ENCODE measurements around the gene PCBP3. TPM values are rescaled to one million over a fixed set of nuclear protein-coding genes. Genes with fewer than 3 reads are reported as not detected.

Gene PCBP3
- polyA plus RNA-seq, 1 donor (not counting 4 experiments of a cell fraction or from before 2014, with no cell fraction given) = 0.25 TPM

- Histone ChIP-seq H3K36me3 (ENCODE audit: control insufficient read depth in 2 of 2, extremely low read depth in 1 of 2, insufficient read depth in 2 of 2, low read length in 2 of 2) (no peaks in the 10 kb centered on the region), H3K9me3 (ENCODE audit: control insufficient read depth, low read depth, low read length) (no peaks in the 10 kb centered on the region), H3K4me3 (ENCODE audit: control insufficient read depth in 2 of 3, extremely low read depth in 1 of 3, insufficient read depth in 2 of 3, low read depth in 1 of 3, low read length in 3 of 3) (no peak overlapping the region), H4K20me1 (ENCODE audit: control insufficient read depth, extremely low read depth, insufficient read depth, low read length) (no peaks in the 10 kb centered on the region), H3K27ac (ENCODE audit: control insufficient read depth, insufficient read depth, low read length) (no peak overlapping the region), H3K9me1 (ENCODE audit: control insufficient read depth, extremely low read depth, insufficient read depth, low read length) (no peaks in the 10 kb centered on the region), H3K4me1 (ENCODE audit: control insufficient read depth, extremely low read depth, insufficient read depth, low read length) (no peaks in the 10 kb centered on the region), H3K27me3 (ENCODE audit: control insufficient read depth, extremely low read depth, insufficient read depth, low read length) (no peaks in the 10 kb centered on the region), H3K9ac (ENCODE audit: control insufficient read depth, extremely low read depth, insufficient read depth, low read length) (no peak overlapping the region), H3K79me2 (ENCODE audit: control insufficient read depth, insufficient read depth, low read length) (no peaks in the 10 kb centered on the region), H2AFZ (ENCODE audit: control insufficient read depth, low read length) (no peak overlapping the region), H3K4me2 (ENCODE audit: control insufficient read depth, extremely low read depth, insufficient read depth, low read depth, low read length) (no peak overlapping the region)
- dilution Hi-C loops (cut with MboI; ENCODE audit: extremely low pct_ligation_motif_present, low sequenced_read_pairs) = no loop called here
- TF ChIP-seq EZH2 (IDR thresholded peaks at IDR 0.05; ENCODE audit: low read length) (no peak), CTCF (optimal IDR thresholded peaks at IDR 0.05 in 1 of 3, IDR thresholded peaks at IDR 0.05 in 1 of 3, conservative IDR thresholded peaks at IDR 0.05 in 1 of 3; ENCODE audit: extremely low read depth in 1 of 3, insufficient read depth in 2 of 3, low read length in 3 of 3) (no peak)
- FAIRE-seq = no peak
- DNase-seq (ENCODE audit: low read depth, low spot score) = no peak
Observed at GRCh38 chr21:45769294-45769693, 125.8 kb downstream of the PCBP3 start.

- Histone ChIP-seq H2AFZ (ENCODE audit: control insufficient read depth, low read length) (no peak overlapping the region), H3K79me2 (ENCODE audit: control insufficient read depth, insufficient read depth, low read length) (no peaks in the 10 kb centered on the region), H3K9me1 (ENCODE audit: control insufficient read depth, extremely low read depth, insufficient read depth, low read length) (no peaks in the 10 kb centered on the region), H3K4me2 (ENCODE audit: control insufficient read depth, extremely low read depth, insufficient read depth, low read depth, low read length) (no peak overlapping the region), H3K9ac (ENCODE audit: control insufficient read depth, extremely low read depth, insufficient read depth, low read length) (no peak overlapping the region), H3K4me3 (ENCODE audit: control insufficient read depth in 2 of 3, extremely low read depth in 1 of 3, insufficient read depth in 2 of 3, low read depth in 1 of 3, low read length in 3 of 3) (no peak overlapping the region), H3K27ac (ENCODE audit: control insufficient read depth, insufficient read depth, low read length) (no peak overlapping the region), H3K36me3 (ENCODE audit: control insufficient read depth in 2 of 2, extremely low read depth in 1 of 2, insufficient read depth in 2 of 2, low read length in 2 of 2) (no peaks in the 10 kb centered on the region), H4K20me1 (ENCODE audit: control insufficient read depth, extremely low read depth, insufficient read depth, low read length) (no peaks in the 10 kb centered on the region), H3K9me3 (ENCODE audit: control insufficient read depth, low read depth, low read length) (no peaks in the 10 kb centered on the region), H3K4me1 (ENCODE audit: control insufficient read depth, extremely low read depth, insufficient read depth, low read length) (no peaks in the 10 kb centered on the region), H3K27me3 (ENCODE audit: control insufficient read depth, extremely low read depth, insufficient read depth, low read length) (no peaks in the 10 kb centered on the region)
- no peak for TF ChIP-seq EZH2 (IDR thresholded peaks at IDR 0.05; ENCODE audit: low read length)
- no peak for TF ChIP-seq CTCF (optimal IDR thresholded peaks at IDR 0.05 in 1 of 3, IDR thresholded peaks at IDR 0.05 in 1 of 3, conservative IDR thresholded peaks at IDR 0.05 in 1 of 3; ENCODE audit: extremely low read depth in 1 of 3, insufficient read depth in 2 of 3, low read length in 3 of 3)
- DNase-seq (ENCODE audit: low read depth, low spot score) (no peak), FAIRE-seq (no peak)
- dilution Hi-C loops (cut with MboI; ENCODE audit: extremely low pct_ligation_motif_present, low sequenced_read_pairs) = no loop called here
Observed at GRCh38 chr21:45769896-45770295, 126.4 kb downstream of the PCBP3 start.
